AG09309 (cell line): ENCODE data around the gene MYH8.

ENCODE experiments used
- DNase-seq: peaks from one replicate; pipeline ENCODE4 v3.0.0-alpha.2; 2010; ENCODE audit warnings: low read depth
- H3K4me3 ChIP-seq: 2 replicates; pipeline ENCODE4 v1.5.1; 2011; ENCODE audit warnings: mild to moderate bottlenecking, low read depth, low read length, moderate library complexity; ENCODE audit not compliant: control insufficient read depth
- CTCF ChIP-seq: IDR thresholded peaks from 2 replicates; pipeline ENCODE4 v1.5.1; 2011; ENCODE audit warnings: mild to moderate bottlenecking, low read depth, low read length, inconsistent platforms; ENCODE audit not compliant: insufficient read depth, control insufficient read depth; ENCODE audit errors: missing control alignments

MYH8 gene

GRCh38 chr17:10421900-10422542 lies at the start of gene MYH8:
TSS of gene MYH8 (minus strand) at chr17:10421950. CDS start at chr17:10420227, 1,723 bp downstream.
- no peak for DNase-seq
- H3K4me3 ChIP-seq, result no peak within 1 kb of the TSS
- TF ChIP-seq CTCF, result no peak

GRCh38 chr17:10469459-10469858 lies 47.7 kb upstream of the MYH8 start, which contains the start of gene MYH4:
TSS of gene MYH4 (minus strand) at chr17:10469559. CDS start at chr17:10466745, 2,814 bp downstream.
- no peak for DNase-seq
- H3K4me3 ChIP-seq, result no peak within 1 kb of the TSS

GRCh38 chr17:10463402-10463801 lies 41.7 kb upstream of the MYH8 start:
- no peak for TF ChIP-seq CTCF
- H3K4me3 ChIP-seq, result no peak overlapping the region
- DNase-seq, result no peak

More at GRCh38 chr17:10469459-10469858, 47.7 kb upstream of the MYH8 start, which contains the start of gene MYH4:
- no peak for TF ChIP-seq CTCF

GRCh38 chr17:10460062-10460461 lies 38.3 kb upstream of the MYH8 start:
- no peak for TF ChIP-seq CTCF
- H3K4me3 ChIP-seq, result no peak overlapping the region
- DNase-seq, result no peak

- no peak for DNase-seq
- TF ChIP-seq CTCF, result no peak
- no peak overlapping the region for H3K4me3 ChIP-seq
These were observed 37.0 kb upstream of the MYH8 start for GRCh38 chr17:10458701-10459100.

- no peak for DNase-seq
- no peak overlapping the region for H3K4me3 ChIP-seq
- no peak for TF ChIP-seq CTCF
These were observed 36.2 kb upstream of the MYH8 start for GRCh38 chr17:10457952-10458351.
